K562 (cell line): ENCODE results near the gene RAE1. TPM values are rescaled to one million over a fixed set of nuclear protein-coding genes. Genes with fewer than 3 reads are reported as not detected.

ENCODE experiments used
- AFF1 ChIP-seq, 2 experiments: fragments of 450-650 bp; IDR thresholded peaks; 2 replicates each; pipeline ENCODE4 v1.6.1; 2018; ENCODE audit warnings: mild to moderate bottlenecking in 2 of 2, low read depth in 1 of 2; ENCODE audit not compliant: partially characterized antibody in 2 of 2
- CXXC5 ChIP-seq: fragments of 250-450 bp; sonication (Bioruptor Pico); IDR thresholded peaks from 2 replicates; pipeline ENCODE4 v1.8.0; 2022; ENCODE audit warnings: inconsistent platforms, mild to moderate bottlenecking, moderate library complexity
- ETS2 ChIP-seq: IDR thresholded peaks from 2 replicates; pipeline ENCODE4 v1.6.1; 2016; ENCODE audit warnings: borderline replicate concordance, missing genetic modification characterization, mild to moderate bottlenecking, moderate library complexity, missing compliant biosample characterization; ENCODE audit not compliant: poor library complexity, severe bottlenecking
- ETV5 ChIP-seq: sonication (generic); formaldehyde crosslinking; IDR thresholded peaks from 2 replicates; pipeline ENCODE4 v1.4.0; 2020; ENCODE audit warnings: low read depth, mild to moderate bottlenecking, missing genetic modification reagents
- GATAD2B ChIP-seq: fragments of 450-650 bp; IDR thresholded peaks from 2 replicates; pipeline ENCODE4 v1.6.1; 2017; ENCODE audit warnings: mild to moderate bottlenecking, borderline replicate concordance
- GTF2E2 ChIP-seq: fragments of 200-800 bp; sonication (Bioruptor generic); IDR thresholded peaks from 2 replicates; pipeline ENCODE4 v1.6.1; 2016; ENCODE audit warnings: missing genetic modification characterization, missing compliant biosample characterization
- KHSRP ChIP-seq: fragments of 450-650 bp; IDR thresholded peaks from 2 replicates; pipeline ENCODE4 v1.6.1; 2017
- MAZ ChIP-seq, 2 experiments: fragments of 450-650 bp in 1 of 2; sonication (generic) in 1 of 2; formaldehyde crosslinking; IDR thresholded peaks in 1 of 2; conservative IDR thresholded peaks in 1 of 2; 2 replicates each; pipeline versions ENCODE4 v1.4.0 to v1.5.0; 2020; ENCODE audit warnings: mild to moderate bottlenecking in 1 of 2, missing genetic modification reagents in 1 of 2
- NCOA6 ChIP-seq: fragments of 450-650 bp; IDR thresholded peaks from 2 replicates; pipeline ENCODE4 v1.6.1; 2017; ENCODE audit warnings: mild to moderate bottlenecking
- NCOR1 ChIP-seq: fragments of 450-650 bp; IDR thresholded peaks from 2 replicates; pipeline ENCODE4 v1.6.1; 2016; ENCODE audit warnings: mild to moderate bottlenecking, moderate library complexity
- PTBP1 ChIP-seq: fragments of 200-400 bp; formaldehyde crosslinking; IDR thresholded peaks from 2 replicates; pipeline ENCODE4 v1.6.1; 2017; ENCODE audit warnings: low read depth, low read length
- SIN3B ChIP-seq: fragments of 450-650 bp; IDR thresholded peaks from 2 replicates; pipeline ENCODE4 v1.6.1; 2017; ENCODE audit warnings: low read depth, mild to moderate bottlenecking, moderate library complexity
- TFAP4 ChIP-seq: sonication (generic); formaldehyde crosslinking; IDR thresholded peaks from 2 replicates; pipeline ENCODE4 v1.8.0; 2022; ENCODE audit warnings: missing genetic modification reagents, mild to moderate bottlenecking, moderate library complexity, borderline replicate concordance
- ZBTB11 ChIP-seq, 3 experiments: fragments of 200-800 bp in 1 of 3; fragments of 250-450 bp in 1 of 3; fragments of 450-650 bp in 1 of 3; sonication (Bioruptor Pico) in 1 of 3; sonication (Bioruptor generic) in 1 of 3; formaldehyde crosslinking in 1 of 3; IDR thresholded peaks; 2 replicates each; pipeline versions ENCODE4 v1.6.1 to v1.8.0; 2016 to 2022; ENCODE audit warnings: mild to moderate bottlenecking in 2 of 3, missing genetic modification characterization in 2 of 3, missing compliant biosample characterization in 1 of 3, moderate library complexity in 1 of 3
- ZFX ChIP-seq: sonication (generic); formaldehyde crosslinking; IDR thresholded peaks from 2 replicates; pipeline ENCODE4 v1.8.0; 2022; ENCODE audit warnings: mild to moderate bottlenecking, missing genetic modification reagents, moderate library complexity
- ZNF766 ChIP-seq: fragments of 200-800 bp; sonication (Bioruptor generic); conservative IDR thresholded peaks from 2 replicates; pipeline ENCODE4 v1.6.1; 2016; ENCODE audit warnings: missing genetic modification characterization, missing compliant biosample characterization
- ZNF780A ChIP-seq: fragments of 250-450 bp; sonication (Bioruptor Pico); IDR thresholded peaks from 2 replicates; pipeline ENCODE4 v1.5.0; 2021; ENCODE audit warnings: mild to moderate bottlenecking
- polyA plus RNA-seq, 8 experiments: library from polyadenylated mRNA; depleted of rRNA in 4 of 8; stranded (reverse) in 5 of 8; unstranded in 3 of 8; fragments of >200 nt; fragmentation: Nextera tagmentation in 2 of 8; fragmentation: Illumina TruSeq in 1 of 8; extraction: Ambion mirVana in 2 of 8; extraction: Trizol in 1 of 8; gene quantifications; 2 replicates each; pipeline versions ENCODE4 v1.2.1 to v1.2.3, GENCODE V29; 2011 to 2014; ENCODE audit warnings: inconsistent platforms in 1 of 8, missing spikeins in 1 of 8
- total RNA-seq, 7 experiments: library from RNA; depleted of rRNA in 6 of 7; stranded (reverse); fragments of >200 nt in 6 of 7; fragmentation: Illumina TruSeq in 2 of 7; extraction: Trizol in 2 of 7; gene quantifications; 2 replicates each; pipeline versions ENCODE4 v1.2.1 to v1.2.3, GENCODE V29; 2011 to 2021; ENCODE audit warnings: low replicate concordance in 1 of 7

The RAE1 gene
- total and polyA plus RNA-seq, 9 of the 15 experiments (the other 6 are each of a cell fraction or from before 2014, with no cell fraction given): 33.7 to 248 (median 77.7) TPM

- TF ChIP-seq ZBTB11 (CRISPR knock-in tag; IDR thresholded peaks at IDR 0.05) (peak in 2 of 3 experiments; percentile 15 to 70; a peak in 2 of 6 replicates), NCOA6 (no peak), SIN3B (peak; percentile 68), ZNF766 (CRISPR knock-in tag) (peak; percentile 51; the same call in 1 of the 2 replicates), ZFX (peak; percentile 77), TFAP4 (CRISPR knock-in tag) (peak; percentile 70; the same call in 1 of the 2 replicates), GTF2E2 (0 out of 2 replicates have a peak, but pooled peaks have one; percentile 4), GATAD2B (peak; percentile 87), ZNF780A (no peak), NCOR1 (peak; percentile 22), ETV5 (CRISPR knock-in tag) (no peak), AFF1 (IDR thresholded peaks at IDR 0.05; ENCODE audit: low read depth in 1 of 2, partially characterized antibody in 2 of 2) (no peak), CXXC5 (peak; percentile 84), KHSRP (no peak), MAZ (CRISPR knock-in tag; conservative IDR thresholded peaks at IDR 0.05 in 1 of 2, IDR thresholded peaks at IDR 0.05 in 1 of 2) (peak in 1 of 2 experiments; percentile 86; a peak in 2 of 4 replicates), ETS2 (tag) (no peak), PTBP1 (0 out of 2 replicates have a peak, but pooled peaks have one; percentile 21)
Measured at GRCh38 chr20:57388953-57389694, 38.1 kb downstream of the RAE1 start (continued).
